C4-2B (cell line): ENCODE measurements around the gene CDC27.

Source experiments
- H3K27ac ChIP-seq: fragments of 450-650 bp; 2 replicates; pipeline ENCODE4 v1.5.1; 2017
- ZFX ChIP-seq: fragments of 450-650 bp; IDR thresholded peaks from 2 replicates; pipeline ENCODE4 v1.6.1; 2017
- TF ChIP-seq, protein P1 (sequence below): fragments of 450-650 bp; conservative IDR thresholded peaks from 2 replicates; pipeline ENCODE4 v1.5.1; 2017; ENCODE audit warnings: mild to moderate bottlenecking

CDC27 gene

DNA sequence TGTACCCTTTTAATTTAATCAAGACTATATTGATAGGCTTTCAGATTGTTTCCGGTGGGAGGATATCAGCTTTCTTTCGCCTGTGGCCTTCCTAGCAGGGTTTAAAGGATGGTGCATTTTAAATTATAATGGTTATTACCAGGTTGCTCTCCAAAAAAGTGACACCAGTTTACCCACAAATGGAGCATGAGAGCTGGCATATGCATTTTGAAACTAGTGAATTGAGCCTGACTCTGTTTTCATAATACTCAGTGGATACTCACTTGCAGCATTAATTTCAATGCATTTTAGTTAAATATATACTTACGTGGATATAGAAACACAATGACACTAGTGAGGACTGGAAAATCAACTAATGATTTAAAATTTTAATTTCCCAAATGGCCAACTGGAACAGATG is 25.8 kb upstream of the CDC27 start:
- H3K27ac ChIP-seq, result no peak overlapping the region
- TF ChIP-seq ZFX, result no peak
- TF ChIP-seq, protein P1, sequence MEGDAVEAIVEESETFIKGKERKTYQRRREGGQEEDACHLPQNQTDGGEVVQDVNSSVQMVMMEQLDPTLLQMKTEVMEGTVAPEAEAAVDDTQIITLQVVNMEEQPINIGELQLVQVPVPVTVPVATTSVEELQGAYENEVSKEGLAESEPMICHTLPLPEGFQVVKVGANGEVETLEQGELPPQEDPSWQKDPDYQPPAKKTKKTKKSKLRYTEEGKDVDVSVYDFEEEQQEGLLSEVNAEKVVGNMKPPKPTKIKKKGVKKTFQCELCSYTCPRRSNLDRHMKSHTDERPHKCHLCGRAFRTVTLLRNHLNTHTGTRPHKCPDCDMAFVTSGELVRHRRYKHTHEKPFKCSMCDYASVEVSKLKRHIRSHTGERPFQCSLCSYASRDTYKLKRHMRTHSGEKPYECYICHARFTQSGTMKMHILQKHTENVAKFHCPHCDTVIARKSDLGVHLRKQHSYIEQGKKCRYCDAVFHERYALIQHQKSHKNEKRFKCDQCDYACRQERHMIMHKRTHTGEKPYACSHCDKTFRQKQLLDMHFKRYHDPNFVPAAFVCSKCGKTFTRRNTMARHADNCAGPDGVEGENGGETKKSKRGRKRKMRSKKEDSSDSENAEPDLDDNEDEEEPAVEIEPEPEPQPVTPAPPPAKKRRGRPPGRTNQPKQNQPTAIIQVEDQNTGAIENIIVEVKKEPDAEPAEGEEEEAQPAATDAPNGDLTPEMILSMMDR, result no peak

DNA sequence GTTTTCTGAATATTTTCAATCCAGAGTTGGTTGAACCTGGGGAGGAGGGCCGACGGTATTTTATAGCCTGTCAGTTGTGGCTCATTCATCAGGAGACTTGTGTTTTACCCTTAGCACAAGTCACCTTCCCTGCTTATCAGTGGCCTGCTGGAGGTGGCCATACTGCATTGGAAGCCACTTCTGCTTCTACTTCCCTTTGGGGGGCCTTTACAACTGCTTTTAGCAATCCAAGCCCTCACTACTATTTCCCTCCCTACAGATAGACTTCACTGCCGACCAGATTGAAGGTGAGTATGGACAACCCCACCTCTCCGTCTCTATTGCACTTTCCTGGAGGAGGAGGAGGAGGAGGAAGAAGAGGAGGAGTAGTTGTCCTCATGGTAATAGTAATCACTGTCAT is 24.4 kb upstream of the CDC27 start:
- TF ChIP-seq, protein P1, result no peak
- no peak for TF ChIP-seq ZFX
- no peak overlapping the region for H3K27ac ChIP-seq

DNA sequence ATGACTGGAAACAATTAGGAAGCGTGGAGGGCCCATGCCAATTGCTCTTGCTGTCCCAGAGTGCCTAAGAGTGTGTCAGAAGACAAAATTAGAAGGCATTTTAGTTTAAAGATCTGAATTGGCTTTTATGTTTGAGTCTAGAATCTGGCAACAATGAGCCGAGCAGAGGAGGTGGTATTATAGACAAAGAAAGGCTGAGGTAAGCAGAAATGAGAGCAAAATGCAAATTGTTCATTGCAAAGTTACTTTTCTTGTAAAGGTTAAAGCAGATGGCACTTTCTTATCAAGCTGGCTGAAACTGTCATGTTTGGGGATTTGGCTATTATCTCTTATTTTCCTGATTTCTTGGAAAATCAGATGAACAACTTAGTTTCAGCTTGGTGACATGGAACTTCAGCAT is 23.4 kb upstream of the CDC27 start:
- no peak overlapping the region for H3K27ac ChIP-seq
- TF ChIP-seq, protein P1, result no peak
- no peak for TF ChIP-seq ZFX

DNA sequence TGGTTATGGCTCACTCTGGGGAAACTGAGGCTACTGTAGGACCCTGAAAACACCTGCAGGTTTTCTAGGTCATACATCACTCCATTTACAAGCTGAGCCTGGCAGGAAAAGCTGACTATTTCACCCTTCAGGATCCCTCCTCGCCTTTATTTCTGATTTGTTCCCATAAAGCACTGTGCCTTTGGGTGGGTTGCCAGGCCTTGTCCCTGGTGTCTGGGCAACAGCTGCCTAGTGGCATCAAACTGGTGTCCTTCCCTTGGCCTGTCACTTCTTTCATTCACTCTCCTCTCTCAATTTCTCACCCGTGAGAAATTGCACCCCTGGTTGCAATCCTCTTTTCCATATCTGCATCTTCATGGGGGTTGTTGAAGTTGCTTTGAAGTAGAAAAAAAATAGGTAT is 21.7 kb upstream of the CDC27 start:
- TF ChIP-seq, protein P1, result no peak
- no peak for TF ChIP-seq ZFX
- no peak overlapping the region for H3K27ac ChIP-seq

DNA sequence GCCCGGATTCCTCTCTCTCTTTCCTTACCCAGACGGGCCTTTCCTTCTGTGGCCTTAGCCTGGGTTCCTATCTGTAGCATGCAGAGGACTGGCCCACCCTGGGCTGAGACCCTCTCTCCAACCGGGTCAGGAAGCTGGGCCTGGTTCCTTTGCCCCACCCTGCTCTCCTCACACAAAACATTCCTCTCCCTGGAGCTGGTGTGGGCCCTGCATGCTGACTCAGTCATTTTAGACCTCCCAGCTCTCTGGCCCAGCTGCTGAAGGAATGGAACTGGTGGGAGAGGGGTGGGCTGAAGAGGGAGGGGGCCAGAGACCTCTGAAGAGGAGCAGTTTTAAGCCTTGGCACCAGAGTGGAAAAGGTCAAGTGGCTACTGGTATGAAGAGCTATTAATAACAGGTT is 21.0 kb upstream of the CDC27 start:
- TF ChIP-seq, protein P1, result no peak
- TF ChIP-seq ZFX, result no peak
- no peak overlapping the region for H3K27ac ChIP-seq

DNA sequence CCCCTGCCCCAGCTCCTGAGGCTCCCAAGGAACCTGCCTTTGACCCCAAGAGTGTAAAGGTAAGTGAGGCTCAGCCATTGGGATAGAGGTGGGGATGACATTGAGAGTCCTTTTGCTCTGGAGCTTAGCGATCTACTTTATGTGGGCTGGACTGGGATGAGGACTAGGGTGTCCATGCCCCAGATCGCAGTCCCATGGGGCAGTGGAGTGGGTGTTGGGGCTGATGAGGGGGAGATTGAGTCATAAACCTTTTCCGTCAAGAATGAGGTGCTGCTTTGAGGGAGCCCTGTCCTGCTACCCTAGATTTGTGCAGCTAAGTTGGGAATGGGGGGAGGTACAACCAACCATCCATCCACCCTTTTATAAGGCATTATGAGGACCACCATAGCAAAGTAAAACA is 20.4 kb upstream of the CDC27 start:
- H3K27ac ChIP-seq, result no peak overlapping the region
- no peak for TF ChIP-seq ZFX
- TF ChIP-seq, protein P1, result no peak

DNA sequence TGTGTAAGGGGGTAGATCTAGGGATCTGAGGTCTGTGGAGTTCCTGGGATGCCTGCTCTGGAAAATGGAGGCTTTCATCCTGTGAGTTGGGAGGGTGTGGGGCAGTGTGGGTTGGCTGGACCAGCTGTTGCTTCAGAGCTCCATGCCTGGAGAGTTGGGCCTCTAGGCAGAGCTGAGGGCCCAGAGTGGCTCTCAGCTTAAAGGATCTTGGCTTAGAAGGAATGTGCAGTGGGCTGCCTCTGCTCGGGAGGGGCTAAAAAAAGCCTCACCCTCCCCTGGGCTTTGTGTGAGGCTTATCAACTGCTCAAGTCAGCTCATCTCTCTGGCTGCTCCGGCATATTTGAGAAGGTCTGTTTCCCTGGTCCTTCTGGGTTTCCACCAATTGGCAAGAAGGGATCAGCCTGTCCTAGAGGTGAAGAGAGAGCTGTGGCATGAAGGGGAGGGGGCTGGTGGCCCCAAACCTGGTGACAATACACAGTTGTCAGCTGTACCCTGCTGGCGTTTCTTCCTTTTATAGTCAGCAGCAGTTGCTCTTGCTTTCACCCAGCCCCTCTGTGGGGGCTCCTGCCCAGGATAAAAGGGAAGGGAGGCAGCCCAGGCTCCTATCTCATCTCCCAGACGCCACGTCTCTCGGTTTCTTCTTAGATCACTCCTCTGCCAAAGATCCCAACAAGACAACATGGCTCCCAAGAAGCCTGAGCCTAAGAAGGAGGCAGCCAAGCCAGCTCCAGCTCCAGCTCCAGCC is 19.8 kb upstream of the CDC27 start, which contains the start of gene MYL4:
TSS of gene MYL4 (plus strand) at position 605 of the 745 bp plus-strand sequence. CDS start at position 680, 75 bp downstream.
- H3K27ac ChIP-seq, result no peak within 1 kb of the TSS
- TF ChIP-seq, protein P1, result no peak
- no peak for TF ChIP-seq ZFX
